Measurements from ENCODE around the gene BIN1. TPM values are rescaled to one million over a fixed set of nuclear protein-coding genes. Genes with fewer than 3 reads are reported as not detected.

Gene BIN1
- total RNA-seq, 1 donor from 2014 or later = 26.9 TPM

DNA sequence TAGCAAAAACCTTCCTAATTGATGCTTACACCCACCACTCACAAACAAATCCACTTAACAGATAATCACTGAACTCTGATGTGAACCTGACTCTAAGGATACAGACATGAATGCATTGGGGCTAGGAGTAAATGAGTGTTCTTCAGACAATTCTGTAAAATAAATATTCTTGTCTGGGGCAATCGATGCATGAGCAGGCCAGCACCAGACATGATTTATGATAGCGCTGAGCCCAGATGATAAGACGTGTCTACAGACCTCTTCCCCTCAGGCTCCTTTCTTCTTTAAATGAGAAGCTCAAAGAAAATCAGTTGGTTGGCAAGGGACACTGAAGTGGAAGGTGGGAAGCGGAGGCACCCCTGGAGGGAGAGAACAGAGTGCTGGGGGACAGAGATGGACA lies 27.3 kb upstream of the BIN1 start:
- H3K27me3 Mint-ChIP-seq (ENCODE audit: insufficient read depth, low read depth) = peaks cover 7% of the 10 kb centered on the region
- Histone ChIP-seq H4K20me1 (ENCODE audit: low read depth) (no peaks in the 10 kb centered on the region), H3K27me3 (no peaks in the 10 kb centered on the region), H3K9me3 (ENCODE audit: low read depth) (peaks cover 4% of the 10 kb centered on the region), H3F3A (ENCODE audit: low read depth) (peaks cover 8% of the 10 kb centered on the region), H3K9ac (no peak overlapping the region), H3K36me3 (no peaks in the 10 kb centered on the region), H2AFZ (replicated peaks) (no peak overlapping the region), H3K27ac (no peak overlapping the region), H3K4me2 (no peak overlapping the region), H3K4me1 (no peaks in the 10 kb centered on the region), H3K4me3 (no peak overlapping the region), H3K79me2 (ENCODE audit: low read depth) (no peaks in the 10 kb centered on the region)
- H3K9me3 Mint-ChIP-seq = peaks cover 8% of the 10 kb centered on the region
- TF ChIP-seq EZH2 (IDR thresholded peaks at IDR 0.05) (no peak), EZH2phosphoT487 (IDR thresholded peaks at IDR 0.05) (no peak)
- TF ChIP-seq, protein P1, sequence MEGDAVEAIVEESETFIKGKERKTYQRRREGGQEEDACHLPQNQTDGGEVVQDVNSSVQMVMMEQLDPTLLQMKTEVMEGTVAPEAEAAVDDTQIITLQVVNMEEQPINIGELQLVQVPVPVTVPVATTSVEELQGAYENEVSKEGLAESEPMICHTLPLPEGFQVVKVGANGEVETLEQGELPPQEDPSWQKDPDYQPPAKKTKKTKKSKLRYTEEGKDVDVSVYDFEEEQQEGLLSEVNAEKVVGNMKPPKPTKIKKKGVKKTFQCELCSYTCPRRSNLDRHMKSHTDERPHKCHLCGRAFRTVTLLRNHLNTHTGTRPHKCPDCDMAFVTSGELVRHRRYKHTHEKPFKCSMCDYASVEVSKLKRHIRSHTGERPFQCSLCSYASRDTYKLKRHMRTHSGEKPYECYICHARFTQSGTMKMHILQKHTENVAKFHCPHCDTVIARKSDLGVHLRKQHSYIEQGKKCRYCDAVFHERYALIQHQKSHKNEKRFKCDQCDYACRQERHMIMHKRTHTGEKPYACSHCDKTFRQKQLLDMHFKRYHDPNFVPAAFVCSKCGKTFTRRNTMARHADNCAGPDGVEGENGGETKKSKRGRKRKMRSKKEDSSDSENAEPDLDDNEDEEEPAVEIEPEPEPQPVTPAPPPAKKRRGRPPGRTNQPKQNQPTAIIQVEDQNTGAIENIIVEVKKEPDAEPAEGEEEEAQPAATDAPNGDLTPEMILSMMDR (IDR thresholded peaks at IDR 0.05) = no peak
- H3K4me3 Mint-ChIP-seq = no peak overlapping the region
- H3K4me1 Mint-ChIP-seq = no peaks in the 10 kb centered on the region
- DNase-seq (ENCODE audit: low spot score) = no peak
- peaks cover 2% of the 10 kb centered on the region for H3K36me3 Mint-ChIP-seq
- no peak overlapping the region for H3K27ac Mint-ChIP-seq

DNA sequence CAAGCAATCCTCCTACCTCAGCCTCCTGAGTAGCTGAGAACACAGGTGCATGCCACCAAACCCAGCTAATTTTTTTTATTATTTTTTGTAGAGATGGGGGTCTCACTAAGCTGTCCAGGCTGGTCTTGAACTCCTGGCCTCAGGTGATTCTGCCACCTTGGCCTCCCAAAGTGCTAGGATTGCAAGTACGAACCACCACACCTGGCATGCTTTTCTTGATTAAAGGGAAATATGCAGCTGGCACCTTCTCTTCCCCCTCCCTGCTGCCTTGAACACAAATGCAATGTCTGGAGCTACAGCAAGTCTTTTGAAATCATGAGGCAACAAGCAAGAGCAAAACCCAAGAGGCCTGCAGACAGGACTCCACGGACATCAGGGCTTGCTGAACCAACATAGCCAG lies 26.8 kb upstream of the BIN1 start:
- Histone ChIP-seq H3F3A (ENCODE audit: low read depth) (peaks cover 11% of the 10 kb centered on the region), H2AFZ (replicated peaks) (no peak overlapping the region), H3K9me3 (ENCODE audit: low read depth) (peaks cover 4% of the 10 kb centered on the region), H3K4me3 (no peak overlapping the region), H4K20me1 (ENCODE audit: low read depth) (no peaks in the 10 kb centered on the region), H3K4me2 (no peak overlapping the region), H3K79me2 (ENCODE audit: low read depth) (no peaks in the 10 kb centered on the region), H3K4me1 (no peaks in the 10 kb centered on the region), H3K27me3 (no peaks in the 10 kb centered on the region), H3K9ac (no peak overlapping the region), H3K36me3 (no peaks in the 10 kb centered on the region), H3K27ac (no peak overlapping the region)
- DNase-seq (ENCODE audit: low spot score) = no peak
- TF ChIP-seq, protein P1 (IDR thresholded peaks at IDR 0.05) = no peak
- no peak for TF ChIP-seq EZH2phosphoT487 (IDR thresholded peaks at IDR 0.05)
- Mint-ChIP-seq H3K27ac (no peak overlapping the region), H3K9me3 (peaks cover 5% of the 10 kb centered on the region), H3K4me3 (no peak overlapping the region), H3K27me3 (ENCODE audit: insufficient read depth, low read depth) (peaks cover 7% of the 10 kb centered on the region), H3K36me3 (peaks cover 2% of the 10 kb centered on the region), H3K4me1 (no peaks in the 10 kb centered on the region)

DNA sequence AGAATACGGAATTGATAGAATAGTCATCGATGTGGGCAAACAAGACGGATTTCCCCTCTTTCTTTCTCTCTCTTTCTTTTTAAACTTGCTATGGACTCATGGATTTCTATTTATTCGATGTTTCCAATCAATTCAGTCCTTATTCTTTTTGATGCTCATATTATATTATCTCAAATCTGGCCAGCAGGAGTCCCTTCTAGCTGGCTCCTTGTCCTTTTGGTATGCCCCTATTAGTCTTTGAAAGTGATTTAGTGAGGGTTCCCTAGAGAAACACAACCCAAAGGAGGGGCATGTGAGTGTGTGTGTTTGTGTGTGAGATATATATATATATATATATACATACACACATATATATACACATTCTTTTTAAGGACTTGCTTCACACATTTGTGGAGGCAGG lies 23.5 kb upstream of the BIN1 start:
- H3K36me3 ChIP-seq = no peaks in the 10 kb centered on the region
- H3F3A ChIP-seq (ENCODE audit: low read depth) = peaks cover 20% of the 10 kb centered on the region
- H3K4me1 ChIP-seq = peaks cover 10% of the 10 kb centered on the region
- H3K27ac Mint-ChIP-seq = no peak overlapping the region
- H3K4me2 ChIP-seq = no peak overlapping the region
- TF ChIP-seq EZH2phosphoT487 (IDR thresholded peaks at IDR 0.05) (no peak), EZH2 (IDR thresholded peaks at IDR 0.05) (no peak)
- TF ChIP-seq, protein P1 (IDR thresholded peaks at IDR 0.05) = no peak
- no peak overlapping the region for H3K27ac ChIP-seq
- no peaks in the 10 kb centered on the region for H3K79me2 ChIP-seq (ENCODE audit: low read depth)
- H4K20me1 ChIP-seq (ENCODE audit: low read depth) = no peaks in the 10 kb centered on the region
- peaks cover 7% of the 10 kb centered on the region for H3K9me3 Mint-ChIP-seq
- DNase-seq (ENCODE audit: low spot score) = no peak
- no peak overlapping the region for H3K4me3 ChIP-seq
- peaks cover 12% of the 10 kb centered on the region for H3K4me1 Mint-ChIP-seq
- H3K4me3 Mint-ChIP-seq = no peak overlapping the region
- no peak overlapping the region for H3K9ac ChIP-seq
- peaks cover 2% of the 10 kb centered on the region for H3K36me3 Mint-ChIP-seq
- no peaks in the 10 kb centered on the region for H3K27me3 ChIP-seq
- peaks cover 2% of the 10 kb centered on the region for H3K27me3 Mint-ChIP-seq (ENCODE audit: insufficient read depth, low read depth)
- no peak overlapping the region for H2AFZ ChIP-seq (replicated peaks)
- H3K9me3 ChIP-seq (ENCODE audit: low read depth) = peaks cover 4% of the 10 kb centered on the region

Data from neural progenitor cell (in vitro differentiated cells).